ENCODE measurements around the gene FEZF2. TPM values are rescaled to one million over a fixed set of nuclear protein-coding genes. Genes with fewer than 3 reads are reported as not detected.

FEZF2 gene
- total and polyA plus RNA-seq, 9 of the 15 experiments (the other 6 are each of a cell fraction or from before 2014, with no cell fraction given): not detected

DNA sequence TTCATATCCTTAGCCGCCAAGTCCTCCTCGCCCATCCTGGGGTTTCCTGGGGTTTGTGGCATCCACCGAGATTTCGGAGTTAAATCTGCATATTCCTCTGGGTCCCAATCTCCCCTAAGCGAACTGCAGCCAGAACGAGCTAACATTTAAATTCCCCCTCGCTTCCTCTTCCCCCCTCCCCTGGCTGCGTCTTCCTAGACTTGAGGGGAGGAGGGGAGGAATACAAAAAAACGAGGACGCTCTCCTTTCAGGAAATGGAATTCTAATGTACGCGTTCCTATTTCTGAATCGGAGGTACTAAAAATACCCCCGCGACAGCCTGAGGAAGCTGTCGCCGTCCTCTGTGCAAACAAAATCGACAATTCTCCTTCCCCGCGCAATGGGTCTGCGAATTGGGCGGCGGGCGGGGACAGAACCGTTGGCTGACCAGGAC, 5.6 kb downstream of the FEZF2 start (continued):
- TF ChIP-seq, protein P1, sequence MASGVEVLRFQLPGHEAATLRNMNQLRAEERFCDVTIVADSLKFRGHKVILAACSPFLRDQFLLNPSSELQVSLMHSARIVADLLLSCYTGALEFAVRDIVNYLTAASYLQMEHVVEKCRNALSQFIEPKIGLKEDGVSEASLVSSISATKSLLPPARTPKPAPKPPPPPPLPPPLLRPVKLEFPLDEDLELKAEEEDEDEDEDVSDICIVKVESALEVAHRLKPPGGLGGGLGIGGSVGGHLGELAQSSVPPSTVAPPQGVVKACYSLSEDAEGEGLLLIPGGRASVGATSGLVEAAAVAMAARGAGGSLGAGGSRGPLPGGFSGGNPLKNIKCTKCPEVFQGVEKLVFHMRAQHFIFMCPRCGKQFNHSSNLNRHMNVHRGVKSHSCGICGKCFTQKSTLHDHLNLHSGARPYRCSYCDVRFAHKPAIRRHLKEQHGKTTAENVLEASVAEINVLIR (CRISPR knock-in tag; IDR thresholded peaks at IDR 0.05): no peak
- TF ChIP-seq MCM3 (IDR thresholded peaks at IDR 0.05) (no peak), ZNF79 (CRISPR knock-in tag; IDR thresholded peaks at IDR 0.05; ENCODE audit: low read depth) (no peak), CBX8 (IDR thresholded peaks at IDR 0.05; ENCODE audit: borderline replicate concordance, extremely low read depth, low read depth, low read length, poor library complexity, severe bottlenecking) (no peak), JUN (IDR thresholded peaks at IDR 0.05; ENCODE audit: borderline replicate concordance, low read depth, low read length) (no peak), JUN (CRISPR knock-in tag; IDR thresholded peaks at IDR 0.05; ENCODE audit: borderline replicate concordance) (no peak), TGIF2 (CRISPR knock-in tag; IDR thresholded peaks at IDR 0.05) (no peak), ZNF444 (CRISPR knock-in tag; IDR thresholded peaks at IDR 0.05) (no peak), KLF10 (CRISPR knock-in tag; IDR thresholded peaks at IDR 0.05) (no peak), HNRNPH1 (optimal IDR thresholded peaks at IDR 0.05; ENCODE audit: low read depth, low read length) (no peak)
- TF ChIP-seq, protein P2, sequence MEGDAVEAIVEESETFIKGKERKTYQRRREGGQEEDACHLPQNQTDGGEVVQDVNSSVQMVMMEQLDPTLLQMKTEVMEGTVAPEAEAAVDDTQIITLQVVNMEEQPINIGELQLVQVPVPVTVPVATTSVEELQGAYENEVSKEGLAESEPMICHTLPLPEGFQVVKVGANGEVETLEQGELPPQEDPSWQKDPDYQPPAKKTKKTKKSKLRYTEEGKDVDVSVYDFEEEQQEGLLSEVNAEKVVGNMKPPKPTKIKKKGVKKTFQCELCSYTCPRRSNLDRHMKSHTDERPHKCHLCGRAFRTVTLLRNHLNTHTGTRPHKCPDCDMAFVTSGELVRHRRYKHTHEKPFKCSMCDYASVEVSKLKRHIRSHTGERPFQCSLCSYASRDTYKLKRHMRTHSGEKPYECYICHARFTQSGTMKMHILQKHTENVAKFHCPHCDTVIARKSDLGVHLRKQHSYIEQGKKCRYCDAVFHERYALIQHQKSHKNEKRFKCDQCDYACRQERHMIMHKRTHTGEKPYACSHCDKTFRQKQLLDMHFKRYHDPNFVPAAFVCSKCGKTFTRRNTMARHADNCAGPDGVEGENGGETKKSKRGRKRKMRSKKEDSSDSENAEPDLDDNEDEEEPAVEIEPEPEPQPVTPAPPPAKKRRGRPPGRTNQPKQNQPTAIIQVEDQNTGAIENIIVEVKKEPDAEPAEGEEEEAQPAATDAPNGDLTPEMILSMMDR (IDR thresholded peaks at IDR 0.05 in 2 of 3, conservative IDR thresholded peaks at IDR 0.05 in 1 of 3; ENCODE audit: insufficient read depth in 2 of 3, low read depth in 1 of 3, low read length in 3 of 3): no peak
